COLO829 (cell line): ENCODE measurements around the gene TMEM132D.

Source experiments
- DNase-seq: peaks from one replicate; pipeline ENCODE4 v3.0.0; 2012; ENCODE audit warnings: low spot score

Gene TMEM132D

DNA sequence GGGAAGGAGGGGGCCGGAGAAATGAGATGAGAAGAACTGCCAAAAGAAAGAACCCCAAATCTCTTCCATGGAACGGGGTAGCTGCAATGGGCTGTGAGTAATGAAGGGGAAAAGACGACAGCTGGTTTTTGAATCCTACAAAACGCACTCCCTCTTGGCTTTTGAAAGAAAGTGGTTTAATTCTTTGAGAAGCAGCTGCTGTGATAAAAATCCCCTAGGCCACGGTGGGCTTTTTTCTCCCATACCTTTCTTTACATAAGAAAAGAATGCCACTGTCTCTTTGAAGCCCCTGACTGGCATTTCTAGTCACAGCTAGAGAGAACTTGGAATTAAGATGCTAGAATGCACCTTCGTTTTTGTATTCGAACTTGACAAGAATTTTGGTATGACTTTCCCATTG is 564.5 kb downstream of the TMEM132D start:
- DNase-seq, result no peak

DNA sequence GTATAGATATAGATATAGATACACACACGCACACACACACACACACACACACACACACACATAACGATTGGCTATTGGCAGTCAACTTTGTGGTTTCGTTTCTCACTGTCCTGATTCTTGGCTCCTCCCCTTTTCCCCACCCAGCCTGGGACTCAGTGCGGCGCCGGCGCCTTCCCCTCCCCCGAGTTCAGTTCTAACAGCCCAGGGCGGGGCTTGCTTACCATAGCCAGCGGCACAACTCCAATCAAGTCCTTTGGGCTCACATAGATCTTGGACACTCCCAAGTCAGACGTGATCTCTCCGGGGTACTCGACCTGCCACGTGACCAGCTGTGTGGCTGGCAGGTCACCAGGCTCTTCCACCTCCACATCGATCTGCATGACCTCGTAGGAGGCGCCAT is 566.4 kb downstream of the TMEM132D start:
- no peak for DNase-seq

GRCh38 chr12:129335773-129336172 is 568.1 kb downstream of the TMEM132D start:
- DNase-seq, result no peak

DNA sequence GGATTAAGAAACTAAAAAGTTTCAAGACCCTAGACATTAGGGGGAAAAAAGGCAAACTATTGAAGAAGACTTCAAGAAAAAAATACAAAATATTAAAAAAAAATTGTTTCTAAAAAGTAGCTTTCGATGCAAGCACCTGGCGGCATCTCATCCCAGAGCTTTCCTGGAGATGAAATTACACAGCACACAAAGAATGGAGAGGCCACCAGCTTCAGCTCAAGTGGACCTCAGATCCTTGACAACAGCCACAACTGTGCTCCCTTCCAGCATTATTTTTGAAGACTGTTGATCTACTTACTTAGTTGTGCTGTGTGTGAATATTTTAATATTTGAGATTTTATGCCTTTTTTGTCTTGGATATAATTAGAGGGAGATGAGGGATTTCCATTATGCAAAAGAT is 571.5 kb downstream of the TMEM132D start:
- DNase-seq, result no peak

DNA sequence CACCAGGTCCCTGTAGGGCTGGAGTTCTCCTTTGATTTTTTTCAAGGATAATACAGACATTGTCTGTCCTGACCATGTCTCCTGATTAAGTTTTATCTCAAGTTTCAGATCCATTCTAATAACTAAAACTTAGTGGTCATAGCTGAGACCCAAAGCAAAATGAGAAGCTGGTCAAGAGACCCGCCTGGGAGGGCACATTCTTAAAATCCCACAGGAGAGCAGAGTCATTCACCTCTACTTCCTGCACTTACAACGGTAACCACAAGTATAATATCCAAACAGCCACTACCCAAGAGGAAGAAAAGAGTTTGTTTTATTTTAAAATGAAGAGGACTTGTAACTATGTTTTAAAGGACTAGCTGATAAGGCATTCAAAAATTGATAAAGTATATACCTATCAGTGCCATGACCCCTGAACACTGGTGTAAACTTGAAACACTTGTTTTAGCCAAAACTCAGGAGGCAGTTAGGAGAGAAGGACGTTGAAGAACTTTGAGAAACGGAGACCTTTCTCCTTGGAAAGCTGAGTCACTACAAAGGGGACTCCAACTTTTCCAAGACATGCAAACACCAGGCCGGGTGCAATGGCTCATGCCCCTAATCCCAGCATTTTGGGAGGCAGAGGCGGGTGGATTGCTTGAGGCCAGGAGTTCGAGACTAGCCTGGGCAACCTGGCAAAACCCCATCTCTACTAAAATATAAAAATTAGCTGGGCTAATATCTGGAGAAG is 572.3 kb downstream of the TMEM132D start:
- no peak for DNase-seq

- DNase-seq, result no peak
Measured at GRCh38 chr12:129328235-129328634, 575.6 kb downstream of the TMEM132D start.

- DNase-seq, result no peak
Measured at GRCh38 chr12:129325566-129325965, 578.3 kb downstream of the TMEM132D start.

DNA sequence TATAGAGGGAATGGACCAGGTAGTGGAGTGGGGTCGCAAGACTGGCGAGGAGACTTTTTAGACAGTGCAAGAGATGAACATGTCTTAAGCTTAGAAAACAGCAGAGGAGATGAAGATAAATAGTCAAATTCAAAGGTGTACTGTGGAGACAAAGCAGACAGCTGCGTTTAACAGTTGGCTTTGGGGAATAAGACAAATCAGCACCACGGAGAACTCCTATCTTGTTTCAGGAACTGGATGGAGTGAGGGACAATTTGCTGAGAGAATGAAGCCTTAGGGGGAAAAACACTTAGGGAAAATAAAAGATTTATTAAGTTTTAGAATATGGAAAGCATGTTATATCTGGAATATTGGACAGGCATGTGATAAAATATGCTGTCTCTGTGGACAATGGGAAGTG is 591.8 kb downstream of the TMEM132D start:
- no peak for DNase-seq

DNA sequence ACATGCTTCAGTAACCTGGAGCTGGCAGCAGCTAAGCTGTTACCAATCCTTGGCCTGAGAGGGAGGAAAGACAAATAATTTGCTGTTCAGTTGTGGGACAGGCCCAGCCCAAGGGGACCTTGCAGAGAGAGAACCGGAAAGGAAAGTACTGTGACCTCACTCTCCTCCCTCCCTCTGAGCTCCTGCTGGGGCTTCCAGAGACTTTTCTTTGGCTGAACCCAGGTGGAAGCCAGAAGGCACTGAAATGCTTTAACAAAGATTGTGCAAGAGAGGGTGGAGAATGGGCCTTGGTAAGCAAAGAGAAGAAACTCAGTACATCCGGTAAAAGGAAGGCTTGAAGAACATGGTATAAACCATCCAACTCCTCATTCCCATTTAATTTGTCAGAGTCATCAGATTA is 593.5 kb downstream of the TMEM132D start:
- no peak for DNase-seq

- no peak for DNase-seq
Measured at GRCh38 chr12:129305851-129306250, 598.0 kb downstream of the TMEM132D start.

DNA sequence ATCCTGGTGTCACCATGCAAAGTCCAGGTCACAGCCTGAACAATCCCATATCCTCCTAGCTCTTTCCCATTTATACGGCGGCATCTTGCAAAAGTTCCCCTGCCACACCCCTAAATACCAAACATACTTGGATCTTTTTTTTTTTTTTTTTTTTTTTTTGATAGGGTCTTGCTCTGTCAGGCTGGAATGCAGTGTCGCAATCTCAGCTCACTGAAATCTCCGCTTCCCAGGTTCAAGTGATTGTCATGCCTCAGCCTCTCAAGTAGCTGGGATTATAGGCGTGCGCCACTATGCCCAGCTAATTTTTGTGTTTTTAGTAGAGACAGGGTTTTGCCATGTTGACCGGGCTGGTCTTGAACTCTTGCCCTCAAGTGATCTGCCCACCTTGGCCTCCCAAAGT is 599.3 kb downstream of the TMEM132D start:
- no peak for DNase-seq

GRCh38 chr12:129300011-129300410 is 603.8 kb downstream of the TMEM132D start:
- no peak for DNase-seq

- no peak for DNase-seq
Measured at GRCh38 chr12:129298921-129299320, 604.9 kb downstream of the TMEM132D start.

- no peak for DNase-seq
Measured at GRCh38 chr12:129296671-129297070, 607.2 kb downstream of the TMEM132D start.

GRCh38 chr12:129294868-129295267 is 609.0 kb downstream of the TMEM132D start:
- no peak for DNase-seq

- no peak for DNase-seq
Measured at GRCh38 chr12:129279771-129280170, 624.1 kb downstream of the TMEM132D start.

DNA sequence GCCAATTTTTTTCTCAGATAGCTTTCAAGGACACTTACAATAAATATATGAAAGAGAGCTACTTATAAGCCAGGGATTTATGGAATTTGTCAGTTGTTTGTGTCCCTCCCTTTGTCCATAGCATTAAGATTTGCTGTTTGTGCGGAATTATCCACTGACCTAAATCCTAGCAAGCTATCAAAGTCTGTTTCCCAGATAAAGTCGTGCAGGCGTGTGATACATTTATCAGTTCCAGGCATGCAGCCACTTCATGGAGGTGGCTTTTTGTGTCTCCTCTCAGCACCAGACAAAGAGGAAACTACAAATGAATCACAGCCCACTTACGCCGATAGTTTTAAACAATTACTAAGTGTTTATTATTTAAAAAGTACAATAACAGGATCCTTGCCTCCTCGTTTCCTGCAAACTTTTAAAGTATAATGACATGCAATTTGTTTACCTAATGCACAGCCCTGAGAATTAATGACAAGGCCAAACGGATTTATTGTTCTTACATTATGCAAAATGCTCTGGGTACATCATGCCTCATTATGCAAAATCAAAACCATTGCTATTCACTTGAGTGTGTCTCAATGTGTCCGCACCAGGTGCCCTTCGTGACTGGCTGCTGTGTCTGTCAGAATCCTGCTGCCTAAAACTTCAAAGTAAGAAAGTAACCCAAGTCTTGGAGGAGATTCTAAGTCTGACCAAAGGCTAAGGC is 627.3 kb downstream of the TMEM132D start:
- DNase-seq, result no peak

GRCh38 chr12:129269756-129270495 is 633.9 kb downstream of the TMEM132D start:
- no peak for DNase-seq

GRCh38 chr12:129258781-129259318 is 645.0 kb downstream of the TMEM132D start:
- no peak for DNase-seq

DNA sequence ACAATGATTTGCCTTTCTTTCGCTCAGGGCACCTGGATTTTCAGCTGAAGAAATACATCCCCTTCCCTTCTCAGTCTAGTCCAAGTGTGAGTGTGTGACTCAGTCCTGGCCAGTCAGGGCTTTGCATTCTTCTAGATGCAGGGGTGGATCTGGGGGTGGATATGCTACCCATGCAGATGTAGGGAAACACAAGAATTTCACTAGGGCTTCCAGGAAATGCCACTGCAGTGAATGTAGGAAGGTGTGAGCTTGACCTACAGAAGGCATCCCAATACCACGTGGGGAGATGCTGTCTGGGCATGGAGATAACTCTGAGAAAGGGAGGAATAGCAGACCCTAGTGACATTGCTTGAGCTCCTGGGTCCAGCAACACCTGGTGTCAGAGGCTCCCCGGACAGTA is 646.3 kb downstream of the TMEM132D start:
- no peak for DNase-seq

GRCh38 chr12:129246630-129247029 is 657.2 kb downstream of the TMEM132D start:
- DNase-seq, result no peak

- no peak for DNase-seq
Measured at GRCh38 chr12:129245769-129246168, 658.1 kb downstream of the TMEM132D start.

GRCh38 chr12:129241852-129242251 is 662.0 kb downstream of the TMEM132D start:
- no peak for DNase-seq
